Neural progenitor cell (in vitro differentiated cells): ENCODE data around the gene C8G.

Experiments
- CTCF ChIP-seq: fragments of 200-600 bp; sonication (generic); IDR thresholded peaks from 2 replicates; pipeline ENCODE4 v1.5.1; 2017; ENCODE audit warnings: antibody characterized with exemption, mild to moderate bottlenecking
- EZH2 ChIP-seq: fragments of 200-600 bp; sonication (generic); IDR thresholded peaks from 2 replicates; pipeline ENCODE4 v1.6.1; 2017; ENCODE audit warnings: antibody characterized with exemption, mild to moderate bottlenecking, moderate library complexity

- TF ChIP-seq CTCF (peak; percentile 5), EZH2 (no peak)
Observed at GRCh38 chr9:136910901-136911245, 34.2 kb upstream of the C8G start.
